Gastroesophageal sphincter (tissue), 4 donors: ENCODE results near the gene YEATS2. TPM values are rescaled to one million over a fixed set of nuclear protein-coding genes. Genes with fewer than 3 reads are reported as not detected.

Experiments used
- ATAC-seq: fragments of 150-250 bp; one replicate; pipeline ENCODE4 v1.9.1; 2016; ENCODE audit warnings: mild to moderate bottlenecking, moderate library complexity
- H3K27ac ChIP-seq, 4 donors: fragments of 200-600 bp; sonication (generic) in 3 of 4; 1 replicate in 3 of 4; 2 replicates in 1 of 4; pipeline ENCODE4 v1.5.1; 2016 to 2019
- H3K27me3 ChIP-seq: fragments of 200-600 bp; sonication (generic); one replicate; pipeline ENCODE4 v1.5.1; 2019
- H3K36me3 ChIP-seq, 2 donors: fragments of 200-600 bp; sonication (generic); one replicate each; pipeline ENCODE4 v1.5.1; 2019; ENCODE audit warnings: control low read depth in 1 of 2
- H3K4me1 ChIP-seq, 3 donors: fragments of 200-600 bp; sonication (generic); 1 replicate in 2 of 3; 2 replicates in 1 of 3; pipeline ENCODE4 v1.5.1; 2016 to 2019; ENCODE audit warnings: control low read depth in 2 of 3
- H3K4me3 ChIP-seq, 2 donors: fragments of 200-600 bp; sonication (generic); one replicate each; pipeline ENCODE4 v1.5.1; 2019; ENCODE audit warnings: mild to moderate bottlenecking in 1 of 2, moderate library complexity in 1 of 2
- H3K9me3 ChIP-seq, 3 donors: fragments of 200-600 bp; sonication (generic); one replicate each; pipeline ENCODE4 v1.5.1; 2017 to 2019; ENCODE audit warnings: control low read depth in 2 of 3
- EP300 ChIP-seq: sonication (generic); formaldehyde crosslinking; IDR thresholded peaks from one replicate; pipeline ENCODE4 v1.6.1; 2017; ENCODE audit warnings: antibody characterized with exemption, mild to moderate bottlenecking
- POLR2A ChIP-seq, 2 donors: fragments of 450-650 bp; IDR thresholded peaks; one replicate each; pipeline ENCODE4 v1.6.1; 2017; ENCODE audit warnings: antibody characterized with exemption in 2 of 2, mild to moderate bottlenecking in 2 of 2, moderate library complexity in 1 of 2
- POLR2AphosphoS5 ChIP-seq: sonication (generic); formaldehyde crosslinking; IDR thresholded peaks from one replicate; pipeline ENCODE4 v1.6.1; 2017; ENCODE audit warnings: antibody characterized with exemption
- WGBS, 2 donors: methylation state at CpG; one replicate each; pipeline ENCODE4 v1.1.5; 2018; ENCODE audit warnings: low coverage in 1 of 2; 5-methylcytosine and 5-hydroxymethylcytosine counted together
- total RNA-seq, 4 donors: library from RNA; depleted of rRNA; stranded (reverse); fragments of >200 nt; gene quantifications; one replicate each; pipeline ENCODE4 v1.1.0, GENCODE V29; 2016
- TF ChIP-seq, protein P1 (sequence below), 4 experiments: fragments of 200-600 bp in 2 of 4; fragments of 450-650 bp in 2 of 4; sonication (generic) in 1 of 4; IDR thresholded peaks; one replicate each; pipeline ENCODE4 v1.5.1; 2017 to 2019; ENCODE audit warnings: antibody characterized with exemption in 4 of 4, mild to moderate bottlenecking in 2 of 4, moderate library complexity in 2 of 4

The YEATS2 gene
- total RNA-seq, 4 donors from 2014 or later: 19.3 to 33.1 (median 27.6) TPM

- whole genome bisulfite sequencing, 2 donors: 89 to 100% methylated on average over 3 of the region's 3 CpGs
- H3K27ac ChIP-seq: no peak overlapping the region
- no peaks in the 10 kb centered on the region for H3K4me1 ChIP-seq
- no peak for ATAC-seq
- no peaks in the 10 kb centered on the region for H3K27me3 ChIP-seq
- H3K4me3 ChIP-seq: no peak overlapping the region
- H3K9me3 ChIP-seq: no peaks in the 10 kb centered on the region
- TF ChIP-seq EP300: no peak
- TF ChIP-seq POLR2A (IDR thresholded peaks at IDR 0.05): no peak
- no peak for TF ChIP-seq POLR2AphosphoS5
- TF ChIP-seq, protein P1, sequence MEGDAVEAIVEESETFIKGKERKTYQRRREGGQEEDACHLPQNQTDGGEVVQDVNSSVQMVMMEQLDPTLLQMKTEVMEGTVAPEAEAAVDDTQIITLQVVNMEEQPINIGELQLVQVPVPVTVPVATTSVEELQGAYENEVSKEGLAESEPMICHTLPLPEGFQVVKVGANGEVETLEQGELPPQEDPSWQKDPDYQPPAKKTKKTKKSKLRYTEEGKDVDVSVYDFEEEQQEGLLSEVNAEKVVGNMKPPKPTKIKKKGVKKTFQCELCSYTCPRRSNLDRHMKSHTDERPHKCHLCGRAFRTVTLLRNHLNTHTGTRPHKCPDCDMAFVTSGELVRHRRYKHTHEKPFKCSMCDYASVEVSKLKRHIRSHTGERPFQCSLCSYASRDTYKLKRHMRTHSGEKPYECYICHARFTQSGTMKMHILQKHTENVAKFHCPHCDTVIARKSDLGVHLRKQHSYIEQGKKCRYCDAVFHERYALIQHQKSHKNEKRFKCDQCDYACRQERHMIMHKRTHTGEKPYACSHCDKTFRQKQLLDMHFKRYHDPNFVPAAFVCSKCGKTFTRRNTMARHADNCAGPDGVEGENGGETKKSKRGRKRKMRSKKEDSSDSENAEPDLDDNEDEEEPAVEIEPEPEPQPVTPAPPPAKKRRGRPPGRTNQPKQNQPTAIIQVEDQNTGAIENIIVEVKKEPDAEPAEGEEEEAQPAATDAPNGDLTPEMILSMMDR (IDR thresholded peaks at IDR 0.05): no peak
- peaks cover 3 to 92% of the 10 kb centered on the region in 2 donors for H3K36me3 ChIP-seq
These were observed 140.3 kb downstream of the YEATS2 start for GRCh38 chr3:183837894-183838293.

DNA sequence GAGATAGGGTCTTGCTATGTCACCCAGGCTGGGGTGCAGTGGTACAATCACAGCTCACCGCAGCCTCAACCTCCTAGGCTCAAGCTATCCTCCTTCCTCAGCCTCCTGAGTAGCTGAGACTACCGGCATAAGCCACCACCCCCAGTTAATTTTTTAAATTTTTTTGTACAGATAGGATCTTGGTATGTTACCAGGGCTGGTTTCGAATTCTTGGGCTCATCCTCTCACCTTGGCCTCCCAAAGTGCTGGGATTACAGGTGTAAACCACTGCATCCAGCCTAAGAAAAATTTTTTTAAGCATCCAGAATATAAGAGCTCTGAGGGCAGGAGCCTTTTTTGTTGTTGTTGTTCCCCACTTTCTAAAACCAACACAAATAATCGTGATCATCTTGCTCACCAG is 142.2 kb downstream of the YEATS2 start:
- Histone ChIP-seq H3K4me3 (no peak overlapping the region), H3K9me3 (no peaks in the 10 kb centered on the region), H3K27ac (no peak overlapping the region), H3K27me3 (no peaks in the 10 kb centered on the region), H3K36me3 (peaks cover 3 to 92% of the 10 kb centered on the region in 2 donors), H3K4me1 (no peaks in the 10 kb centered on the region)
- no peak for ATAC-seq
- WGBS, 2 donors: 90 to 93% methylated on average over 2 to 3 of the region's 4 CpGs
- no peak for TF ChIP-seq POLR2A (IDR thresholded peaks at IDR 0.05)
- TF ChIP-seq POLR2AphosphoS5: no peak
- TF ChIP-seq, protein P1 (IDR thresholded peaks at IDR 0.05): no peak
- no peak for TF ChIP-seq EP300

- Histone ChIP-seq H3K27me3 (no peaks in the 10 kb centered on the region), H3K36me3 (peaks cover 3 to 88% of the 10 kb centered on the region in 2 donors), H3K27ac (no peak overlapping the region), H3K9me3 (no peaks in the 10 kb centered on the region), H3K4me1 (no peaks in the 10 kb centered on the region), H3K4me3 (no peak overlapping the region)
- no peak for ATAC-seq
- no peak for TF ChIP-seq EP300
- TF ChIP-seq POLR2A (IDR thresholded peaks at IDR 0.05): no peak
- TF ChIP-seq POLR2AphosphoS5: no peak
- TF ChIP-seq, protein P1 (IDR thresholded peaks at IDR 0.05): no peak
- 78 to 90% methylated on average over 2 of the region's 2 CpGs for WGBS, 2 donors
These were observed 147.0 kb downstream of the YEATS2 start for GRCh38 chr3:183844606-183845005.

GRCh38 chr3:183845090-183845489 is 147.5 kb downstream of the YEATS2 start:
- TF ChIP-seq POLR2AphosphoS5 (no peak), POLR2A (IDR thresholded peaks at IDR 0.05) (no peak), EP300 (no peak)
- TF ChIP-seq, protein P1 (IDR thresholded peaks at IDR 0.05): no peak
- Histone ChIP-seq H3K27ac (no peak overlapping the region), H3K36me3 (peaks cover 3 to 86% of the 10 kb centered on the region in 2 donors), H3K9me3 (no peaks in the 10 kb centered on the region), H3K4me3 (no peak overlapping the region), H3K27me3 (no peaks in the 10 kb centered on the region), H3K4me1 (no peaks in the 10 kb centered on the region)
- ATAC-seq: no peak
- WGBS, 2 donors: 73 to 82% methylated on average over 4 of the region's 4 CpGs

DNA sequence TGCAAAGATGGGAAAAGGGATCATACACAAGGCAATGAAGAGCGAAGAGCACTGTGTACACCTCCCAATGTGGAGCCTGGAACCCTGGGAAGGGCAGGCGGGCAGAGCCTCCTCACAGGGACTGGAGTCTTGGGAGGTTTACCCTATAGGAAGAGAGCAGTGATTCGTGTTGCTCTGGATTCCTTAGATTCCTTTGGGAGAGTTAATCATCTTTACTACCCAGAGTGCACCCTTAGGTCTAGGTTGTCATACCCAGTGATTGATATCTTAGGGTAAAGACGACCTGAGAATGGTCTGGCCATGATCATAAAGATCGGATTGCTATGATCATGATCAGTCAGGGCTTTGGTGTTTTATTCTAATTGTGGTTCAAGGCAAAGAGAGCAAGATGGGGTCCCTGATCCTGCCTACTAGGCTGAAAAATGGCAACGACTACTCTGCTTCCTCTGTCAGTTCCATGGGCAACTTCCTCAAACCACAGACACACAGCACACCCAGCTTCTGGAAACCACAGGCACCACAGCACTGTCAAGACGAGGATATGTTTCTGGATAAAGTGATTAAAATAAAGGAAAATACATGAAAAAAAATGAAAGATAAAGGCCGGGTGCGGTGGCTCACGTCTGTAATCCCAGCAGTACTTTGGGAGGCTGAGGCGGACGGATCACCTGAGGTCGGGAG is 148.2 kb downstream of the YEATS2 start:
- H3K9me3 ChIP-seq: no peaks in the 10 kb centered on the region
- H3K36me3 ChIP-seq: peaks cover 3 to 83% of the 10 kb centered on the region in 2 donors
- WGBS, 2 donors: 72 to 97% methylated on average over 3 to 9 of the region's 13 CpGs
- no peak overlapping the region for H3K27ac ChIP-seq
- H3K4me3 ChIP-seq: no peak overlapping the region
- ATAC-seq: no peak
- no peaks in the 10 kb centered on the region for H3K4me1 ChIP-seq
- TF ChIP-seq POLR2AphosphoS5: no peak
- TF ChIP-seq EP300: no peak
- no peak for TF ChIP-seq POLR2A (IDR thresholded peaks at IDR 0.05)
- H3K27me3 ChIP-seq: no peaks in the 10 kb centered on the region
